DND-41 (cell line): Measurements from ENCODE around the gene KCTD14.

Source experiments
- CTCF ChIP-seq: IDR thresholded peaks from 2 replicates; pipeline ENCODE4 v1.5.1; 2012; ENCODE audit warnings: borderline replicate concordance, low read length, moderate library complexity, mild to moderate bottlenecking; ENCODE audit not compliant: poor library complexity, severe bottlenecking; ENCODE audit errors: extremely low read depth
- EZH2 ChIP-seq: IDR thresholded peaks from 3 replicates; pipeline ENCODE4 v1.6.1; 2012; ENCODE audit warnings: borderline replicate concordance, low read depth, mild to moderate bottlenecking, moderate library complexity, low read length, inconsistent platforms; ENCODE audit not compliant: severe bottlenecking

- TF ChIP-seq CTCF = no peak
- TF ChIP-seq EZH2 = no peak
Observed at GRCh38 chr11:78023426-78023825, 350 bp upstream of the KCTD14 start.
